Astrocyte of the spinal cord (primary cell): ENCODE measurements around the gene CTTN.

Experiments used
- DNase-seq: peaks from one replicate; pipeline ENCODE4 v3.0.0; 2011; ENCODE audit warnings: low read depth, low spot score
- H3K4me3 ChIP-seq: 2 replicates; pipeline ENCODE4 v1.5.1; 2011; ENCODE audit warnings: low read depth, mild to moderate bottlenecking, low read length, moderate library complexity
- CTCF ChIP-seq: IDR thresholded peaks from 2 replicates; pipeline ENCODE4 v1.5.1; 2012; ENCODE audit warnings: low read depth, mild to moderate bottlenecking, low read length, inconsistent platforms
- in situ Hi-C: cut with HindIII; loops from 2 replicates; pipeline ENCODE4 v1.10.0; 2017; ENCODE audit warnings: low sequenced_read_pairs

The CTTN gene

GRCh38 chr11:70481625-70482528 is 83.5 kb downstream of the CTTN start:
- H3K4me3 ChIP-seq, result no peak overlapping the region
- in situ Hi-C loops, result no loop called here
- DNase-seq, result peak; percentile 74
- TF ChIP-seq CTCF, result no peak

GRCh38 chr11:70482529-70482917 is 84.2 kb downstream of the CTTN start:
- in situ Hi-C loops, result no loop called here
- TF ChIP-seq CTCF, result no peak
- no peak overlapping the region for H3K4me3 ChIP-seq
- DNase-seq, result peak; percentile 45

GRCh38 chr11:70483077-70483861 is 84.9 kb downstream of the CTTN start:
- peak; percentile 66 for TF ChIP-seq CTCF

GRCh38 chr11:70483917-70484316 is 85.6 kb downstream of the CTTN start:
- DNase-seq, result no peak
- in situ Hi-C loops, result no loop called here

More at GRCh38 chr11:70483077-70483861, 84.9 kb downstream of the CTTN start:
- peak; percentile 75 for DNase-seq
- in situ Hi-C loops, result no loop called here
- no peak overlapping the region for H3K4me3 ChIP-seq

GRCh38 chr11:70485326-70486025 is 87.1 kb downstream of the CTTN start:
- no peak overlapping the region for H3K4me3 ChIP-seq
- DNase-seq, result no peak
- in situ Hi-C loops, result no loop called here
- no peak for TF ChIP-seq CTCF

More at GRCh38 chr11:70483917-70484316, 85.6 kb downstream of the CTTN start:
- H3K4me3 ChIP-seq, result no peak overlapping the region
- no peak for TF ChIP-seq CTCF

GRCh38 chr11:70486026-70486415 is 87.7 kb downstream of the CTTN start:
- DNase-seq, result no peak
- H3K4me3 ChIP-seq, result no peak overlapping the region
- in situ Hi-C loops, result no loop called here
- TF ChIP-seq CTCF, result no peak
